ENCODE results near the gene CRLF1.

CRLF1 gene

GRCh38 chr19:18606281-18607225, at the start of gene CRLF1:
TSS of gene CRLF1 (minus strand) at chr19:18606799. CDS start at chr19:18606656, 143 bp downstream.
- no peak for DNase-seq (ENCODE audit: low spot score)

DNA sequence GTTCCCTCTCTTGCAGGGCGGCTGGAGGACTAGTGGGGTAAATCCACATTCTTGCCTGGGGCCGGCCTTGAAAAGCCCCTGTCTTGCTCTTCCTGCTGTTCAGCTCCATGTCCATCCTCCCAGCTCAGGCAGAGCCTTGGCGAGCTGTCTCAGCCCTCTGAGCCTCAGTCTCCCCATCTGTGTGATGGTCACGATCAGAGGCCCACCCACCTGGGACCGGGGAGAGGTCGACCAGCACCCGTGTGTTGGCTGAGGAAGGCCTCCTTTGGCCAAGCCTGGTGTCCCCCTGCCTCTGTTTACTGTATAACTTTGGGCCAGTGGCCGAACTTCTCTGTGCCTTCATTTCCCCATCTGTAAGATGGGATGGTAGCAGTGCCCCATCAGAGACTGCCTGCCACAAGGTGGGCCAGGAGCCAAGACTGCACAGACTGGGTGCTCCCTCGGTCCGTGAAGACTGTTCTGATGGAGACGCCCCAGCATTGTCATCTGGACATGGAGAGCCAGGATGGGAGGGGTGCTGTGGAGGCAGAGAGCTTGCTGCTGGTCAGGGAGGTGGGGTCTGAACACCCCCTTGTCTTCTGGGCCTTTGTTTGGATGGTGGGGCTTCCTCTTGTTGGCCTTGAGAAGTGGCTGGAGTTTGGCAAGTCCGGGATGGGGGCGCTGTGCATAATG, 48.7 kb upstream of the CRLF1 start:
- DNase-seq (ENCODE audit: low spot score) = no peak

- DNase-seq (ENCODE audit: low spot score) = no peak
These were observed 47.9 kb upstream of the CRLF1 start for GRCh38 chr19:18654469-18654868.

GRCh38 chr19:18653853-18654252, 47.3 kb upstream of the CRLF1 start:
- no peak for DNase-seq (ENCODE audit: low spot score)

DNA sequence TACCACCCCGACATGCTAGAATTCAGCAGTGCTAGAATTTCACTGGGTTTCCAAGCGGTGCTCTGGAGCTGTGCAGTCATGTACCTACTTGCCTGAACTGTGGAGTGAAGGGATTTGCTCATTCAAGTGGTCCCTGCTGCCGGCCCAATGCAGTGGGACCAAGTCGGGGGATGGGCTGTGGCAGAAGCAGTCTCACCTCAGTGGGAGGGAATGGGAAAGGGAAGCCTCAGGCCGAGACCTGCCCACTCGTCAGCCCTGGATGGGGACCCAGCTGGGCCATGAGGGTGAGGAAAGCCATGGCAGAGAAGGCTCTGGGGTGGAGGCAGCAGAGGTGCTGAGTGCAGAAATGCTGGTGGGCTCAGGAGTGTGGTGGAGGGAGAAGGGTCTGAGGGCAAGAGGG, 45.1 kb upstream of the CRLF1 start:
- no peak for DNase-seq (ENCODE audit: low spot score)

DNA sequence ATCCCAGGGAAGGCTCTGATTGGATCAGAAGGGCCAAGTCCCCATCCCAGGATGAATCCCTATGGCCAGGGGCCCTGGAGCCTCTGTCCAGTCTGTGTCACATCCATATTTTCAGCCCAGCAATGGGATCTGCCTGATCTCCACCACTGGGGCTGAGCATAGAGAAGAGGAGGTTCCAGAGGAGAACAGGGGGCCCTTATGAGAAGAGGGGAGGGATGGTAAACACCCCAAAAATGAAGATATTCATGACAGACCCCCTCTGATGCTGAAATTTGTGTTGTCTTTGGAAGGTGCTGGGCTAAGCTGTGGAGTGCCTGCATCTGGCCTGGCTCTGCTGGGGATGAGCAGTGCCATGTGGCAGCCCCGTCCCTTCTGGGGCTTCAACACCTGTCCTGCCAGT, 44.7 kb upstream of the CRLF1 start:
- no peak for DNase-seq (ENCODE audit: low spot score)

GRCh38 chr19:18650468-18651041, 44.0 kb upstream of the CRLF1 start:
- peak; percentile 74 for DNase-seq (ENCODE audit: low spot score)

GRCh38 chr19:18650021-18650390, 43.4 kb upstream of the CRLF1 start:
- DNase-seq (ENCODE audit: low spot score) = peak; percentile 65

- peak; percentile 48 for DNase-seq (ENCODE audit: low spot score)
These were observed 42.9 kb upstream of the CRLF1 start for GRCh38 chr19:18649371-18650020.

GRCh38 chr19:18648973-18649315, 42.3 kb upstream of the CRLF1 start:
- DNase-seq (ENCODE audit: low spot score) = no peak

DNA sequence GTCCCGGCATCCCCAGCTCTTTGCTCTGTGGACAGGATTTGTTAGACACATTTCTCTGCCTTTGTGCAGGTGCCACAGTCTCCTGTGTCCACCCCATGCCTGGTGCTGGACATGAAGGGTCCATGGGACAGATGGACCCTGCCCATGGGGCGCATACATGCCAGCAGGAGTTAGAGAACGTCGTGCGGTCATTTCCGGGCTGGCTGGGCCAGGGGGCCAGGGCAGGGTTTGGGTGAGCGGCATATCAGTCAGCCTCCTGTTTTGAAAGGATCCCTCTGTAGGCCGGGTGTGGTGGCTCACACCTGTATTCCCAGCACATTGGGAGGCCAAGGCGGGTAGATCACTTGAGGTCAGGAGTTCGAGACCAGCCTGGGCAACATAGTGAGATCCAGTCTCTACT, 41.2 kb upstream of the CRLF1 start:
- no peak for DNase-seq (ENCODE audit: low spot score)

DNA sequence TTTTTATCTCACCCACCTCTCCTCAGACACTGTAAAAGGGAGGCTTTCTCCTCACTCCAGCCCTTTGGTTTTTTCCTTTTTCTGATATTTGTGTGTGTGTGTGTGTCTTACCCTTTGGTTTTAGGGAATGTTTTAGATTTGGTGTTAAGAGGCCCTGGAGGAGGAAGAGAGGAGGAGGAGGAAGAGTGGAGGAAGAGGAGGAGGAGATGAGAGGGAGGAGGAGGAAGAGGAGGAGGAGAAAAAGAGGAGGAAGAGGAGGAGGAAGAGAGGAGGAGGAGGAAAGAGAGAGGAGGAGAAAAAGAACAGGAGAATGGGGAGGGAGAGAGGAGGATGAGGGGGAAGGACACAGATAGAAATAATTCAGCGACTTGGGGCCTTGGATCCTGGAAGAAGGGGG, 40.8 kb upstream of the CRLF1 start:
- DNase-seq (ENCODE audit: low spot score) = no peak

DNA sequence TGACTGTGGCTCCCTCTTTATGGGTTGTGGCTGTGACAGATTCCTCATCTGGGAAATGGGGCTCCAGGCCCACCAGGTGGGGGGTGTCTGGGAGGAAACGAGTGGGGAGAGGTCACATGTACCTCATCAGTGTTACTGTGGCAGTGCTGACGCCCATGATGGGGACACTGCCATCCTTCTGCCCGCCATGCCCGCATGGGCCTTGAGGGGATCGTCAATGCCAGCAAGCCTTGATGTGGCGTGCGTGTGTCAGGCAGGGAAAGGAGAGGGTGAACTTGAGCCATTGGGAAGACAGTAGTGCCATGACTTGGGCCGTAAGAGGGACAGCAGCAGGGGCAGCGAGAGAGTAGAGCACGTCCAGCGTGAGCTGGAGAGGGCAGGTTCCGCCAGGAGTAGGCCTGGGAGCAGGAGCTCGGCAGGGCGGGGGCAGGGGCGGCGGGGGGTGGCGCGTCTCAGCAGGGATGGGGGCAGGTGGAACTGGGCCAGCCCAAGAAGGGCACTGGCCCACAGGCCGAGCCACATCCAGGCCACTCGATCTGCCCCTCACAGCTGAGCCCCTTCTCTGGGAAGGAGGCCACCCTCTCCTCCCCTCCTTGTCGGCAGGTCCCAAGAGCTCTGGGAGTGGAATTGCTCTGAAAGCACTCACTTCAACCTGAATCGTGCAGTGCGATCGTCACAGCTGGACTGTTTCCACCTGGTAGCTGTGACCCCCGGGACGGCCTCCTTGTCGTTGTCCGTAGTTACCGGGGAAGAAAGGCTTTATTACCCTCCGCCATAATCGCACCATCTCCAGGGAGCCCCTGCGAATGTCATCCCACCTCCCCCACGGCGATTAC, 40.2 kb upstream of the CRLF1 start:
- DNase-seq (ENCODE audit: low spot score) = no peak

DNA sequence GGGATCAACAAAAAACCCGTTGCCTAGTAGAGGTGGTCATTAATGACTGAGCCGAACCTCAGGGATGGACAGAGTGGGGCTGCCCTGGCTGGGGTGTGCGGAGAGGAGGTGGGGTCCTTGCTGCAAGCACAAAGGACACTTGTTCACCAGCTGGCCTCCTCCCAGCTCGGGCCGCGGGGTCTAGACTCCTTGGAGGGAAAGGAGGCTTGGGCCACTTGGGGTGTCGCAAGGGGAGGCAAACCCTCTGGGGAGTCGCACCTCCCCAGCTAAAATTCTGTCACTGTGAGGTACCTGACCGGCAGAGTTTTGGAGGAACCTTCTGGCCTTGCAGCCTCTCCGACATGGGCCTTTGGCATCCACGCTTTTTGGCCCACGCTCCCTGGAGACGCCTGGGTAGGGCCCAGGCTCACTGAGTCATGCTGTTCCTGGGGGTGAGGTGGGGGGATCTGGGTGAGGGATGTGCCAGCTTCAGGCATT, 38.5 kb upstream of the CRLF1 start:
- DNase-seq (ENCODE audit: low spot score) = no peak

GRCh38 chr19:18644196-18645034, 37.8 kb upstream of the CRLF1 start:
- no peak for DNase-seq (ENCODE audit: low spot score)

- DNase-seq (ENCODE audit: low spot score) = no peak
These were observed 33.2 kb upstream of the CRLF1 start for GRCh38 chr19:18639706-18640243.

- DNase-seq (ENCODE audit: low spot score) = no peak
These were observed 31.4 kb upstream of the CRLF1 start for GRCh38 chr19:18637673-18638630.

DNA sequence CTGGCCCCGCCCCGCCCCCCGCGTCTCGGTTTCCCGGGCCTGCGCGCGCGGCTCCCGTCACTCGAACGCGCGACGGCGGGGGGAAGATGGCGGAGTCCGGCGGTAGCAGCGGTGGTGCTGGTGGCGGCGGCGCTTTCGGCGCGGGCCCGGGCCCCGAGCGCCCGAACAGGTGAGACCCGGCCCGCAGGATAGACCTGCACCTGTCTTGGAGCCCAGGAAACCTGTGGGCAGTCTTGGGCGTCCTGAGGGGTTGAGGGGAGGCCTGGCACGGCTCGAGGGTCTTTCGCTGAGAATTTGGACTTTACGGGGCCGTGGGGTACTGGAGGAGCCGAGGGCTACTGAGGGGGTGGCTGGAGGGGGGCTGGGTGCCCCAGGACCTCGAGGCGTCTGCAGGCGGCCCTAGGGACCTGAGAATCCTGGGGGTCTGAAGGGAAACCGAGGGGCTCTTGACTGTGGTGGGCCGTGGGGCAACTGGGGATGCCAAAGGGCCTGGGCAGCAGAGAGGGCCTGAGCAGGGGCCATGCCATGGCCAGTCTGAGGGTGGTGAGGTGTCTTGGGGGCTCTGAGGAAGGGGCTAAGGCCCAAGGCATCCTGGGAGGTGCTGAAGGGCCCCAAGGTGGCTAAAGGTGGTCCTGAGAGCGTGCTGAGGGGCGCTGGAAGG, 30.5 kb upstream of the CRLF1 start, which contains the start of gene KLHL26:
TSS of gene KLHL26 (plus strand) at position 60 of the 661 bp plus-strand sequence. CDS start at position 87, 27 bp downstream.
- no peak for DNase-seq (ENCODE audit: low spot score)

All from GM03348 (cell line).